Measurements from ENCODE around the gene SLC25A41. TPM values are rescaled to one million over a fixed set of nuclear protein-coding genes. Genes with fewer than 3 reads are reported as not detected.
A peak's percentile ranks its signal among the peaks of the same experiment; 100 is the strongest.

Gene SLC25A41
- polyA plus RNA-seq, 1 donor: 0.36 TPM

DNA sequence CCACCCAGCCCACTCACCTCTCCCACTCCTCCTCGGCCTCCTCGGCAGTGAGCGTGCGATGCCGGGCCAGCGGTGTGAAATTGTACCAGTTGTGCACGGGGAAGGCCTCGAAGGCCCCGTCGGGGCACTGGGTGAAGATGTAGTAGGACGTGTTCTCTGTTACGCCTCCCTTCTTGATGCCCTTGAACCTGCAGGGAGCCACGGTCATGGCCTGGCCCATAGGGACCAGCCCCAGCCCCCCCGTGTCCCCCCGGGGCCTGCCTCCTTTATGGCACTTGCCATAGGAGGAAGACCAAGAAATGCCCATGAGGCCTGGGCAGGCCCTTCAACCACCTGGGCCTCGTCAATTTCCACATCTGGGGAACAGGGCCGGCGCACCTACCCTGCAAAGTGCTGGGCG is 46.2 kb downstream of the SLC25A41 start:
- H3K36me3 ChIP-seq (ENCODE audit: control insufficient read depth, insufficient read depth, low read length): peaks cover 67% of the 10 kb centered on the region
- DNase-seq: no peak
- no peaks in the 10 kb centered on the region for H3K27me3 ChIP-seq (ENCODE audit: control insufficient read depth, insufficient read depth, low read length)
- WGBS (ENCODE audit: insufficient coverage, low lambda C conversion rate): no CpG with 5 or more reads among the region's 19 CpGs
- H3K4me1 ChIP-seq (ENCODE audit: control insufficient read depth, insufficient read depth, low read length): peaks cover 3% of the 10 kb centered on the region
- H3K9me3 ChIP-seq (ENCODE audit: control insufficient read depth, low read depth, low read length): no peaks in the 10 kb centered on the region
- H3K27ac ChIP-seq (ENCODE audit: low read length): no peak overlapping the region
- no peak overlapping the region for H3K4me3 ChIP-seq (ENCODE audit: low read length)

- DNase-seq: no peak
- Histone ChIP-seq H3K27me3 (ENCODE audit: control insufficient read depth, insufficient read depth, low read length) (no peaks in the 10 kb centered on the region), H3K9me3 (ENCODE audit: control insufficient read depth, low read depth, low read length) (peaks cover 12% of the 10 kb centered on the region), H3K27ac (ENCODE audit: low read length) (no peak overlapping the region), H3K4me3 (ENCODE audit: low read length) (no peak overlapping the region), H3K4me1 (ENCODE audit: control insufficient read depth, insufficient read depth, low read length) (no peaks in the 10 kb centered on the region), H3K36me3 (ENCODE audit: control insufficient read depth, insufficient read depth, low read length) (peaks cover 78% of the 10 kb centered on the region)
- WGBS (ENCODE audit: insufficient coverage, low lambda C conversion rate): no CpG with 5 or more reads among the region's 4 CpGs
Measured at GRCh38 chr19:6384381-6384780, 49.2 kb downstream of the SLC25A41 start.

GRCh38 chr19:6383188-6383587 is 50.4 kb downstream of the SLC25A41 start:
- H3K9me3 ChIP-seq (ENCODE audit: control insufficient read depth, low read depth, low read length): peaks cover 12% of the 10 kb centered on the region
- 93% methylated on average over 10 of the region's 19 CpGs for WGBS (ENCODE audit: insufficient coverage, low lambda C conversion rate)

GRCh38 chr19:6381030-6381750 is 52.4 kb downstream of the SLC25A41 start:
- Histone ChIP-seq H3K4me1 (ENCODE audit: control insufficient read depth, insufficient read depth, low read length) (no peaks in the 10 kb centered on the region), H3K9me3 (ENCODE audit: control insufficient read depth, low read depth, low read length) (peaks cover 12% of the 10 kb centered on the region), H3K36me3 (ENCODE audit: control insufficient read depth, insufficient read depth, low read length) (peaks cover 59% of the 10 kb centered on the region), H3K4me3 (ENCODE audit: low read length) (no peak overlapping the region), H3K27ac (ENCODE audit: low read length) (no peak overlapping the region), H3K27me3 (ENCODE audit: control insufficient read depth, insufficient read depth, low read length) (no peaks in the 10 kb centered on the region)
- peak in 1 of 2 donors; percentile 58 for DNase-seq
- WGBS (ENCODE audit: insufficient coverage, low lambda C conversion rate): no CpG with 5 or more reads among the region's 40 CpGs

More at GRCh38 chr19:6383188-6383587, 50.4 kb downstream of the SLC25A41 start:
- Histone ChIP-seq H3K27me3 (ENCODE audit: control insufficient read depth, insufficient read depth, low read length) (no peaks in the 10 kb centered on the region), H3K36me3 (ENCODE audit: control insufficient read depth, insufficient read depth, low read length) (peaks cover 74% of the 10 kb centered on the region), H3K4me3 (ENCODE audit: low read length) (no peak overlapping the region), H3K4me1 (ENCODE audit: control insufficient read depth, insufficient read depth, low read length) (no peaks in the 10 kb centered on the region), H3K27ac (ENCODE audit: low read length) (no peak overlapping the region)
- no peak for DNase-seq

DNA sequence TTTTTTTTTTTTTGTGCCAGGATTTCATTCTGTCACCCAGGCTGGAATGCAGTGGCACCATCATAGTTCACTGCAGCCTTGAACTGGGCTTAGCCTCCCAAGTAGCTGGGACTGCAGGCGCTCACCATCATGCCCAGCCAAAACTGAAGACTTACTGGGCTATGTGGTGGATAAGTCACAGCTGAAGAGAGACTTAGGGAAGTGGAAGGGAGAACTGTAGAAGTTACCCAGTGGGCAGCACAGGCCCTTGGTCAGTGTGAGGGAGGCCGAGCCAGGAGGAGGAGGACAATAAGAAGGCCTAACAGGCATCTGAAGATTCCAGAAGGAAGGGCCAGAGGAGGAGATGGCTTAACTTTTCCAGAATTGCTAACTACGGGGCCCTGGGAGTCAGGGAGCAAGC is 53.8 kb downstream of the SLC25A41 start:
- H3K36me3 ChIP-seq (ENCODE audit: control insufficient read depth, insufficient read depth, low read length): peaks cover 59% of the 10 kb centered on the region
- no peak overlapping the region for H3K27ac ChIP-seq (ENCODE audit: low read length)
- H3K4me1 ChIP-seq (ENCODE audit: control insufficient read depth, insufficient read depth, low read length): no peaks in the 10 kb centered on the region
- no peaks in the 10 kb centered on the region for H3K27me3 ChIP-seq (ENCODE audit: control insufficient read depth, insufficient read depth, low read length)
- H3K9me3 ChIP-seq (ENCODE audit: control insufficient read depth, low read depth, low read length): peaks cover 12% of the 10 kb centered on the region
- no peak overlapping the region for H3K4me3 ChIP-seq (ENCODE audit: low read length)
- WGBS (ENCODE audit: insufficient coverage, low lambda C conversion rate): 83% methylated on average over 1 of the region's 3 CpGs
- no peak for DNase-seq

DNA sequence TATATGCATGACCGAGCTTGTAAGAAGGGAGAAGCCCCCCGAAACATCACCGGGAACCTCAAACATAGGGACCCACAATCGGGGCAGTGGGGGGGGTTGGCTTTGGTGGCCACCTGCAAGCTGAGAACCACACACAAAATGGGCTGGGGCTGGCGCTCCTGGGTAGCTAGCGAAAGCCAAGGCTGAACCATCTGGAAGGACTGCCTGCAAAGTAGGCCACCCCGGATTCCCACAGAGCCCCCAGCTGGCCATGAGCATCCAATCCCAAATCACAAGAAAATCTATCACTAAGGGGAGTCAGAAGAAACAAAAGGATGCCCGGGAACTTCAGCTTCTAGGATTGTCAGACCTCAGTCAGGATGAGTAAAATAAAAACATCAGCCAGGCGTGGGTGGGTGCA is 55.1 kb downstream of the SLC25A41 start:
- 100% methylated on average over 1 of the region's 9 CpGs for WGBS (ENCODE audit: insufficient coverage, low lambda C conversion rate)
- no peak for DNase-seq
- no peaks in the 10 kb centered on the region for H3K27me3 ChIP-seq (ENCODE audit: control insufficient read depth, insufficient read depth, low read length)
- peaks cover 12% of the 10 kb centered on the region for H3K9me3 ChIP-seq (ENCODE audit: control insufficient read depth, low read depth, low read length)
- peaks cover 60% of the 10 kb centered on the region for H3K36me3 ChIP-seq (ENCODE audit: control insufficient read depth, insufficient read depth, low read length)
- no peak overlapping the region for H3K27ac ChIP-seq (ENCODE audit: low read length)
- H3K4me3 ChIP-seq (ENCODE audit: low read length): no peak overlapping the region
- peaks cover 5% of the 10 kb centered on the region for H3K4me1 ChIP-seq (ENCODE audit: control insufficient read depth, insufficient read depth, low read length)

GRCh38 chr19:6378041-6378440 is 55.5 kb downstream of the SLC25A41 start:
- Histone ChIP-seq H3K4me3 (ENCODE audit: low read length) (no peak overlapping the region), H3K27ac (ENCODE audit: low read length) (no peak overlapping the region), H3K9me3 (ENCODE audit: control insufficient read depth, low read depth, low read length) (peaks cover 12% of the 10 kb centered on the region), H3K27me3 (ENCODE audit: control insufficient read depth, insufficient read depth, low read length) (no peaks in the 10 kb centered on the region), H3K4me1 (ENCODE audit: control insufficient read depth, insufficient read depth, low read length) (peaks cover 5% of the 10 kb centered on the region), H3K36me3 (ENCODE audit: control insufficient read depth, insufficient read depth, low read length) (peaks cover 56% of the 10 kb centered on the region)
- no CpG with 5 or more reads among the region's 6 CpGs for WGBS (ENCODE audit: insufficient coverage, low lambda C conversion rate)
- DNase-seq: no peak

DNA sequence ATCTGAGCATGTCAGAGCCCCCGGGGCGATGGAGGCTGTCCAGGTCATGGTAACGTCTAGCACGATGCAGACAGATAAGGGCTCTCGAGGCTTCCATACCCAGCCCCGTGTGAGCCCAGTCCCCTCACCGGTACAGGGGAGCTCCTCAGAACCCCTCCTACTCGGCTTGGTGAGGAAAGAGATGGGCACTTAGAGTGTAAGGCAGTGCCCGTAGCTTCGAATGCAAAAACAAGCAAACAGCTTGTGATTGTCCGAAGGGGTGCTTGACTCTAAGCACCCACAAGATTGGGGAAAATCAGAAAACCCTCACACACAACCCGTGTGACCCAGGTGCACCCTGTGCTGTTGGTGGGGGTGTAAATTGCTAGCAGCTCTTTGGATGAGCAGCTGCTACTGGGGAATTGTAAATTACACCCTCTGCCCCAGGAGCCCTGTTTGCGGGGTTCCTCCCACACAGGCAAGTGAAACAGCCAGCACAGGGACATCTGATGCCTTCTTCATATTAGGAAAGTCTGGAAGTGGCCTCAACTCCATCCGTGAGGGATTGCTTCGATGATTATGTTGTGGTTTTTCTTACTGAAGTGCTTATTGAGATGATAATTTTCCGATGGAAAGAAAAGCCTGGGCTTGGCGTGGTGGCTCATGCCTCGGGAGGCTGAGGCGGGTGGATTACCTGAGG is 56.9 kb downstream of the SLC25A41 start:
- 93% methylated on average over 6 of the region's 19 CpGs for WGBS (ENCODE audit: insufficient coverage, low lambda C conversion rate)
- no peak overlapping the region for H3K27ac ChIP-seq (ENCODE audit: low read length)
- H3K27me3 ChIP-seq (ENCODE audit: control insufficient read depth, insufficient read depth, low read length): no peaks in the 10 kb centered on the region
- peaks cover 11% of the 10 kb centered on the region for H3K9me3 ChIP-seq (ENCODE audit: control insufficient read depth, low read depth, low read length)
- H3K36me3 ChIP-seq (ENCODE audit: control insufficient read depth, insufficient read depth, low read length): peaks cover 45% of the 10 kb centered on the region
- no peak for DNase-seq
- H3K4me1 ChIP-seq (ENCODE audit: control insufficient read depth, insufficient read depth, low read length): peaks cover 5% of the 10 kb centered on the region
- H3K4me3 ChIP-seq (ENCODE audit: low read length): no peak overlapping the region

Other genes with a start within 250 kb of the SLC25A41 start
- gene MLLT1, start 153.8 kb downstream of the SLC25A41 start, polyA plus RNA-seq: 44.3 TPM
- gene ACER1, start 100.2 kb downstream of the SLC25A41 start, polyA plus RNA-seq: 0.04 TPM
- 49.3 TPM for gene CLPP, start 72.2 kb downstream of the SLC25A41 start, polyA plus RNA-seq
- 97.9 TPM for gene ALKBH7, start 61.0 kb downstream of the SLC25A41 start, polyA plus RNA-seq
- 2.5 TPM for gene PSPN, start 57.8 kb downstream of the SLC25A41 start, polyA plus RNA-seq
- gene GTF2F1, start 40.6 kb downstream of the SLC25A41 start, polyA plus RNA-seq: 99.4 TPM
- gene KHSRP, start 9.0 kb downstream of the SLC25A41 start, polyA plus RNA-seq: 238 TPM
- gene SLC25A23, start 26.0 kb upstream of the SLC25A41 start, polyA plus RNA-seq: 27.9 TPM
- 41.7 TPM for gene CRB3, start 30.5 kb upstream of the SLC25A41 start, polyA plus RNA-seq
- 40.4 TPM for gene DENND1C, start 48.0 kb upstream of the SLC25A41 start, polyA plus RNA-seq
- 7.3 TPM for gene TUBB4A, start 68.5 kb upstream of the SLC25A41 start, polyA plus RNA-seq
- 0.19 TPM for gene TNFSF9, start 97.3 kb upstream of the SLC25A41 start, polyA plus RNA-seq
- not detected for gene CD70, start 157.4 kb upstream of the SLC25A41 start, polyA plus RNA-seq
- 1.1 TPM for gene TNFSF14, start 236.4 kb upstream of the SLC25A41 start, polyA plus RNA-seq